Measurements from ENCODE around the gene CPXM1.
"Not testable (repeated sequence)": the region's sequence is repeated elsewhere in the genome, so short reads cannot be mapped to it uniquely, and the experiment has no call there.

CPXM1 gene

GRCh38 chr20:2835331-2835796 is 34.9 kb upstream of the CPXM1 start:
- no peak overlapping the region for H3K4me3 ChIP-seq (replicated peaks; ENCODE audit: low read depth, low read length)
- TF ChIP-seq, protein P1, sequence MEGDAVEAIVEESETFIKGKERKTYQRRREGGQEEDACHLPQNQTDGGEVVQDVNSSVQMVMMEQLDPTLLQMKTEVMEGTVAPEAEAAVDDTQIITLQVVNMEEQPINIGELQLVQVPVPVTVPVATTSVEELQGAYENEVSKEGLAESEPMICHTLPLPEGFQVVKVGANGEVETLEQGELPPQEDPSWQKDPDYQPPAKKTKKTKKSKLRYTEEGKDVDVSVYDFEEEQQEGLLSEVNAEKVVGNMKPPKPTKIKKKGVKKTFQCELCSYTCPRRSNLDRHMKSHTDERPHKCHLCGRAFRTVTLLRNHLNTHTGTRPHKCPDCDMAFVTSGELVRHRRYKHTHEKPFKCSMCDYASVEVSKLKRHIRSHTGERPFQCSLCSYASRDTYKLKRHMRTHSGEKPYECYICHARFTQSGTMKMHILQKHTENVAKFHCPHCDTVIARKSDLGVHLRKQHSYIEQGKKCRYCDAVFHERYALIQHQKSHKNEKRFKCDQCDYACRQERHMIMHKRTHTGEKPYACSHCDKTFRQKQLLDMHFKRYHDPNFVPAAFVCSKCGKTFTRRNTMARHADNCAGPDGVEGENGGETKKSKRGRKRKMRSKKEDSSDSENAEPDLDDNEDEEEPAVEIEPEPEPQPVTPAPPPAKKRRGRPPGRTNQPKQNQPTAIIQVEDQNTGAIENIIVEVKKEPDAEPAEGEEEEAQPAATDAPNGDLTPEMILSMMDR (IDR thresholded peaks at IDR 0.05; ENCODE audit: low read length, missing control alignments): no peak

GRCh38 chr20:2834401-2835110 is 34.1 kb upstream of the CPXM1 start:
- TF ChIP-seq, protein P1 (IDR thresholded peaks at IDR 0.05; ENCODE audit: low read length, missing control alignments): no peak

More at GRCh38 chr20:2835331-2835796, 34.9 kb upstream of the CPXM1 start:
- no peak for DNase-seq (ENCODE audit: low read depth)

GRCh38 chr20:2833761-2834160 is 33.3 kb upstream of the CPXM1 start:
- H3K4me3 ChIP-seq (replicated peaks; ENCODE audit: low read depth, low read length): no peak overlapping the region
- TF ChIP-seq, protein P1 (IDR thresholded peaks at IDR 0.05; ENCODE audit: low read length, missing control alignments): no peak
- DNase-seq (ENCODE audit: low read depth): no peak

More at GRCh38 chr20:2834401-2835110, 34.1 kb upstream of the CPXM1 start:
- DNase-seq (ENCODE audit: low read depth): no peak
- no peak overlapping the region for H3K4me3 ChIP-seq (replicated peaks; ENCODE audit: low read depth, low read length)

DNA sequence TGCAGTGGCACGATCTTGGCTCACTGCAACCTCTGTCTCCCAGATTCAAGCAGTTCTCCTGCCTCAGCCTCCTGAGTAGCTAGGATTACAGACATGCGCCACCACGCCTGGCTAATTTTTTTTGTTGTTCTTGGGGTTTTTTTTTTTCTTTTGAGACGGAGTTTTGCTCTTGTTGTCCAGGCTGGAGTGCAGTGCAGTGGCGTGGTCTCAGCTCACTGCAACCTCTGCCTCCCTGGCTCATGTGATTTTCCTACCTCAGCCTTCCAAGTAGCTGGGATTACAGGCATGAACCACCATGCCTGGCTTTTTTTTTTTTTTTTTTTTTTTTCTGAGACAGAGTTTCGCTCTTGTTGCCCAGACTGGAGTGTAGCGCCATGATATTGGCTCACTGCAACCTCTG is 30.8 kb upstream of the CPXM1 start:
- DNase-seq (ENCODE audit: low read depth); H3K4me3 ChIP-seq (replicated peaks; ENCODE audit: low read depth, low read length): not testable (repeated sequence)

DNA sequence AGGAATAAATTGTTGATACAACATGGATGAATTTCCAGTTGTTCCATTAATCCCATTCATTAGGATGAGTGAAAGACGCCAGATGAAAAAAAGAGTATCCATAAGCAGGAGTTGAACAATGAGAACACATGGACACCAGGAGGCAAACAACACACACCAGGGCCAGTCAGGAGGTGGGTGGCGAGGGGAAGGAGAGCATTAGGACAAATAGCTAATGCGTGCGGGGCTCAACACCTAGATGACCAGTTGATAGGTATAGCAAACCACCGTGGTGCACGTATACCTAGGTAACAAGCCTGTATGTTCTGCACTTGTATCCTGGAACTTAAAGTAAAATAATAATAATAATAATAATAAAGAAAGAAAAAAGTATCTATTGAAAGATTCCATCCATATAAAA is 28.9 kb upstream of the CPXM1 start:
- H3K4me3 ChIP-seq (replicated peaks; ENCODE audit: low read depth, low read length): no peak overlapping the region
- no peak for DNase-seq (ENCODE audit: low read depth)
- TF ChIP-seq, protein P1 (IDR thresholded peaks at IDR 0.05; ENCODE audit: low read length, missing control alignments): no peak

- DNase-seq (ENCODE audit: low read depth): no peak
- TF ChIP-seq, protein P1 (IDR thresholded peaks at IDR 0.05; ENCODE audit: low read length, missing control alignments): no peak
- no peak overlapping the region for H3K4me3 ChIP-seq (replicated peaks; ENCODE audit: low read depth, low read length)
These were observed 26.2 kb upstream of the CPXM1 start for GRCh38 chr20:2826655-2827054.

- TF ChIP-seq, protein P1 (IDR thresholded peaks at IDR 0.05; ENCODE audit: low read length, missing control alignments): no peak
- no peak overlapping the region for H3K4me3 ChIP-seq (replicated peaks; ENCODE audit: low read depth, low read length)
- DNase-seq (ENCODE audit: low read depth): no peak
These were observed 25.3 kb upstream of the CPXM1 start for GRCh38 chr20:2825761-2826160.

Data from fibroblast of pulmonary artery (primary cell).